HUES6 (cell line): ENCODE results near the gene LCN6.
"Not testable (repeated sequence)": the region's sequence is repeated elsewhere in the genome, so short reads cannot be mapped to it uniquely, and the experiment has no call there.

Source experiments
- H3K27ac ChIP-seq: 2 replicates; pipeline ENCODE4 v1.7.0; 2013; ENCODE audit warnings: low read depth, mild to moderate bottlenecking, low read length, inconsistent platforms
- H3K27me3 ChIP-seq: 2 replicates; pipeline ENCODE4 v1.6.1; 2013; ENCODE audit warnings: low read length; ENCODE audit not compliant: control insufficient read depth, insufficient read depth
- H3K36me3 ChIP-seq: 2 replicates; pipeline ENCODE4 v1.6.1; 2013; ENCODE audit warnings: low read length; ENCODE audit not compliant: control insufficient read depth, insufficient read depth
- H3K4me1 ChIP-seq: 2 replicates; pipeline ENCODE4 v1.6.1; 2013; ENCODE audit warnings: low read length; ENCODE audit not compliant: control insufficient read depth, insufficient read depth
- H3K4me3 ChIP-seq: 2 replicates; pipeline ENCODE4 v1.5.1; 2013; ENCODE audit warnings: low read depth, low read length
- H3K9ac ChIP-seq: one replicate; pipeline ENCODE4 v1.6.1; 2013; ENCODE audit warnings: mild to moderate bottlenecking, low read length
- H3K9me3 ChIP-seq: 2 replicates; pipeline ENCODE4 v1.6.1; 2013; ENCODE audit warnings: low read depth, low read length; ENCODE audit not compliant: control insufficient read depth, insufficient read depth

Gene LCN6

DNA sequence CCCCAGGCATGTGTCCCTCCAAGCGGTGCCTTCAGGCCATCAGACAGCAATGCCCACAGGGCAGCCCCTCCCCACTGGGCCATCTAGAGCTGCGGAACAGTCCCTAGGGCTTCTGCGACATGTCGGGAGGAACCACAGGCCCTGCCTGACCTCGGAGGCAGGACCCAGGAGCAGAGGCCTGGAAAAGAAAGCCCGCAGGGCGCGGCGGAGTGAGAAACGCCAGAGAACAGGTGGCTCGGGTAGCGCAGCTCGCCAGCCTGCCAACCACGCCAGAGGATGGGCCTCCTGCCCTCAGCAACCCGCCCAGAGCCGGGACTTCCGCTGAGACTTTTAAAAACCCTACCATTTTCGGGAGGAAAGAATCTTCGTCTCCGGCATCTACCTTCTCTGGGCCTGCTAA is 9.0 kb upstream of the LCN6 start:
- no peak overlapping the region for H3K4me3 ChIP-seq
- H3K27ac ChIP-seq = no peak overlapping the region
- no peaks in the 10 kb centered on the region for H3K36me3 ChIP-seq
- H3K4me1 ChIP-seq = peaks cover 20% of the 10 kb centered on the region; the same call in 1 of the 2 replicates
- H3K27me3 ChIP-seq = no peaks in the 10 kb centered on the region
- H3K9me3 ChIP-seq = peaks cover 13% of the 10 kb centered on the region
- H3K9ac ChIP-seq = no peak overlapping the region

DNA sequence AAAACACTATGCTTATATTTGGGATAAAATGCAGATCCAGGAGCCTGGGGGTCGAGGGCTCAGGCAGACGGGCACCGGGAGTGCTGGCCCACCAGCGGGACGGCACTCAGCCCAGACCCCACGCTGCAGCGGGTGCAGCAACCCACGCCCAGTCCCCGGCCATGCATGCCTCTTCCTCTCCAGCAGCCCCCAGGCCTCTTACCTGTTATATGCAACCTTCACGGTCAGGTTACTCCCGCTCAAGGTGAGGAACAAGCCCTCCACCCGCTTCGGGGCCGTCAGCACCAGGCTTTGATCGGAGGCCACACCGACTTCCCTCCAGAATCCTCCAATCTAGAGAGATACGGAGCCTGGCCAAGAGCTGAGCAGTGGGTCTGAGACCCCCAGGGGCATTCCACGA is 8.5 kb upstream of the LCN6 start:
- no peaks in the 10 kb centered on the region for H3K27me3 ChIP-seq
- peaks cover 17% of the 10 kb centered on the region; the same call in 1 of the 2 replicates for H3K4me1 ChIP-seq
- no peak overlapping the region for H3K27ac ChIP-seq

DNA sequence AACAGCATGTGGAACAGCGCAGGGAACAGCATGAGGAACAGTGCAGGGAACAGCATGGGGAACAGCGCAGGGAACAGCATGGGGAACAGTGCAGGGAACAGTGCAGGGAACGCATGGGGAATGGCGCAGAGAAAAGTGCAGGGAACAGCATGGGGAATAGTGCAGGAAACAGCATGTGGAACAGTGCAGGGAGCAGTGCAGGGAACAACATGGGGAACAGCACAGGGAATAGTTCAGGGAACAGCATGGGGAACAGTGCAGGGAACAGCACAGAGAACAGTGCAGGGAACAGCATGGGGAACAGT is 7.8 kb upstream of the LCN6 start:
- H3K9ac ChIP-seq = no peak overlapping the region
- H3K4me1 ChIP-seq = peaks cover 13% of the 10 kb centered on the region; the same call in 1 of the 2 replicates
- peaks cover 25% of the 10 kb centered on the region for H3K9me3 ChIP-seq
- no peaks in the 10 kb centered on the region for H3K36me3 ChIP-seq
- no peak overlapping the region for H3K27ac ChIP-seq
- H3K4me3 ChIP-seq = no peak overlapping the region
- H3K27me3 ChIP-seq = no peaks in the 10 kb centered on the region

More for the DNA sequence above, 8.5 kb upstream of the LCN6 start:
- Histone ChIP-seq H3K4me3 (no peak overlapping the region), H3K9ac (no peak overlapping the region), H3K9me3 (peaks cover 18% of the 10 kb centered on the region), H3K36me3 (no peaks in the 10 kb centered on the region)

DNA sequence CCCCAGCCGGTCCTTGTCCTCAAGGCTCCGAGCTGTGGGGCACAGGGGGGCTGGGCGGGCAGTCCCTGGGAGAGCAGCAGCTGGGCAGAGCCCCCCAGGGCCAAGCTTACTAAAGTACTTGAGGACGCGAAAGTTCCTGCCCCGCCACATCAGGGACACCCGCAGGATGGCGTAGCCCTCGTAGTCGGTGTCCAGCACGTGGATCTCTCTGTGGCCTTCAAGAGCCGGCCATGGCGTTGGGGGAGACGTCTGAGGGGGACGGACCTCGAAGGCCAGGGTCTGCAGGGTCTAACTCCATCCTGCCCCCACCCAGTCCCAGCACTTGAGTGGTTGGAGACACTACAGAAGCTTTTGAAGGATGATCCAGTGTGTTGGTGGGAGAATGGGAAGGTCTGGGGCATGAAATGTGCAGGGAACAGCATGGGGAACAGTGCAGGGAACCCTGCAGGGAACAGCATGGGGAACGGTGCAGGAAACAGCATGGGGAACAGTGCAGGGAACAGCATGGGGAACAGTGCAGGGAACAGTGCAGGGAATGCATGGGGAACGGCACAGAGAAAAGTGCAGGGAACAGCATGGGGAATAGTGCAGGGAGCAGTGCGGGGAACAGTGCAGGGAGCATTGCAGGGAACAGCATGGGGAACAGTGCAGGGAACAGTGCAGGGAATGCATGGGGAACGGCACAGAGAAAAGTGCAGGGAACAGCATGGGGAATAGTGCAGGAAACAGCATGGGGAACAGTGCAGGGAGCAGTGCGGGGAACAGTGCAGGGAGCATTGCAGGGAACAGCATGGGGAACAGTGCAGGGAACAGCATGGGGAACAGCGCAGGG is 7.2 kb upstream of the LCN6 start:
- H3K9me3 ChIP-seq = peaks cover 25% of the 10 kb centered on the region
- not testable (repeated sequence) for H3K27me3 ChIP-seq, H3K4me1 ChIP-seq, H3K27ac ChIP-seq, H3K36me3 ChIP-seq, H3K9ac ChIP-seq, H3K4me3 ChIP-seq

DNA sequence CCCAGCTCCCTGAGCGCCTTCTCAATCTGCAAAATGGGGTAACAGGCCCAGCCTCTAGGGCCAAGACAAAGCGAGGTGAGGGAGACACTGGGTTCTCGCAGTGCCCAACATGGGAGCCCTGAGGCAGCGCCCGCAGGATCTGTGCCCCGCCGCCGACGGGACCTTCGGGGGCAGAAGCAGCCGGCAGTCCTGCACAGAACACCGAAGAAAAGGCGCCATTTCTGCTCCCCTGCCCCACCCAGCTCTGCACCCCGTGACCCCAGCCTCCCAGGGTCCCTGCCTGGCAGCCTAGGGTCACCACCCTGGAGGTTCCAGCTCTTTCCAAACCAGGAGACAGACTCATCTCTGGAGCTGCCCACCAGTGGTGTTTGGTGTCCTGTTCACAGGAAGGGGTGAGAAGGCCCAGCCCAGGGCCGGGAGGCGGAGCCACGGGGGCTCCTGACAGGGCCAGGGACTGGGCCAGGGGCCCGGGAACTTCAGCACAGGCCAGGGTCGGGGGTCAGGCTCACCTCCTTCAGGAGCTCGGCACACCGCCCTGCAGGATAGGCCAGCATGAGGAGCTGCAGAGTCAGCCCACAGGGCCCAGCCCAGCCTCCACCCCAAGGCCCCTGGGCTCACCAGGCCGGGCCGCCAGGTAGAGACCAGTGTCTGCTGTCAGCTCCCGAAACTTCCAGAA is 6.4 kb upstream of the LCN6 start:
- Histone ChIP-seq H3K4me1 (peaks cover 3% of the 10 kb centered on the region; the same call in 1 of the 2 replicates), H3K36me3 (no peaks in the 10 kb centered on the region), H3K27ac (no peak overlapping the region), H3K9ac (no peak overlapping the region), H3K4me3 (no peak overlapping the region), H3K27me3 (no peaks in the 10 kb centered on the region), H3K9me3 (peaks cover 25% of the 10 kb centered on the region)

DNA sequence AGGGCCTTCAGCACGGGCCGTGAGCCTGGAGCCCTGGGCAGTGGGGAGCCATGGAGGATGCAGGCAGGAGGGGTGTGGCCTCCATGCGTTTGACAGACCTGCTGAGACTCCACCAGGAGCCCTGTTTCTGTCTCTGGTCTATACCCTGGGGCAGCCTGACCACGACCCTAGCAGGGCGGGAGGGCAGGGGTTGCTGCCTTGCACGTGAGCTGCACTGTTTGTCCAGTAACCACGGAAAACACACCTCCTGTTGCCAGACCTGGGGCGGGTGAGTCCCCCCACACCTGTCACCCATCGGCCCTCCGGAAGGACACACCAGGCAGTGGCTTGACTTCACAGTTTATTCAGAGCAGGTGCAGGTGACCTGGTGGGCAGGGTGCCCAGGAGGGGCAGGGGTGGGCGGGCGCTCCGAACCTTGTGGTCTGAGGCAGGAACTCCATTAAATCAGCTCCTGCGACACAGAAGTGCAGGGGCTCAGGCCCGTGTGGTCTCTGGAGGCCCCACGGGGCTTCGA is 5.8 kb upstream of the LCN6 start:
- H3K9me3 ChIP-seq = peaks cover 25% of the 10 kb centered on the region
- H3K4me3 ChIP-seq = no peak overlapping the region
- no peaks in the 10 kb centered on the region for H3K27me3 ChIP-seq
- no peak overlapping the region for H3K9ac ChIP-seq
- H3K36me3 ChIP-seq = no peaks in the 10 kb centered on the region
- H3K27ac ChIP-seq = no peak overlapping the region
- H3K4me1 ChIP-seq = peaks cover 3% of the 10 kb centered on the region; the same call in 1 of the 2 replicates

DNA sequence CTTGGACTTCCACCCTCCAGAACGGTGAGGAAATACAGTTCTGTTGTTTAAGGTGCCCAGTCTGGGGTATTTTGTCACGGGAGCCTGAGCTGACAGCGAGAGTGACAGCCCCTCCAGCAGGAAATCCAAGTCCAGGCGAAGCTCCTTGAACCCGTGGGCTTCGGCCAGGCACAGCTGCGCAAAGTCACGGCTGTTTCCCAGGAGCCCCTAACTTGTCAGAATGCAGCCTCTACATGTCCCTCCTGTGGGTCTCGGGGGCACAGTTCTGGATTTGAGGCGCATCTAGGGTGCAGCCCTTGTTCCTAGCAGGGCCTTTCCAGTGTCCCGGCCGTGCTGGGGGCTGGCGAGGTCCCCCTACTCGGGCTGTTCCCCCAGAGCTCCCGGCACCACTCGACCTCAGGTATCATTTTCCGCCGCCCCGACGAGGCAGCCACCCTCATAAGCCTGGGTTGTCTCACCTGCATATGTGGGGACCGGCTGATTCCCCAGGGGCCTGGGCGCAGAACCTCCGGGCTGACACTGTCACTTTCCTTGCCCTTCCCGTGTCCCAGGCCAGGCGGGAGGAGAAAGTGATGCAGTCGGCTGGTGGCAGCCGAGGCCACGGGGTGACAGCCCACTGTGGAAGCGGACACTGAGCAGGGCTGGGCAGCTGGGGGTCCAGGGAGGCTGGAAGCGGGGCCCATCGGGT is 5.2 kb upstream of the LCN6 start:
- H3K4me1 ChIP-seq = peaks cover 3% of the 10 kb centered on the region; the same call in 1 of the 2 replicates
- H3K36me3 ChIP-seq = no peaks in the 10 kb centered on the region
- peaks cover 25% of the 10 kb centered on the region for H3K9me3 ChIP-seq
- no peak overlapping the region for H3K27ac ChIP-seq
- H3K4me3 ChIP-seq = no peak overlapping the region
- no peak overlapping the region for H3K9ac ChIP-seq
- H3K27me3 ChIP-seq = no peaks in the 10 kb centered on the region

DNA sequence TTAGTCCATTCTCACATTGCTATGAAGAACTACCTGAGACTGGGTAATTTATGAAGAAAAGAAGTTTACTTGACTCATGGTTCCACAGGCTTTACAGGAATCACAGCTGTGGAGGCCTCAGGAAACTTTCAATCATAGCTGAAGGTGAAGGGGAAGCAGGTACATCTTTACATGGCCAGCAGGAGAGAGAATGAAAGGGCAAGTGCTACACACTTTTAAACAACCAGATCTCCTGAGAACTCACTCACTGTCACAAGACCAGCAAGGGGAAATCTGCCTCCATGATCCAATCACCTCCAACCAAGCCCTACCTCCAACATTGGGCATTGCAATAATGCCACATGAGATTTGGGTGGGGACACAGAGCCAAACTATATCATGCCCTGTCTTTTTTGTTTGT is 3.5 kb upstream of the LCN6 start:
- Histone ChIP-seq H3K9me3 (peaks cover 25% of the 10 kb centered on the region), H3K36me3 (no peaks in the 10 kb centered on the region), H3K4me3 (no peak overlapping the region), H3K27me3 (no peaks in the 10 kb centered on the region), H3K4me1 (peaks cover 3% of the 10 kb centered on the region; the same call in 1 of the 2 replicates), H3K9ac (no peak overlapping the region), H3K27ac (no peak overlapping the region)

DNA sequence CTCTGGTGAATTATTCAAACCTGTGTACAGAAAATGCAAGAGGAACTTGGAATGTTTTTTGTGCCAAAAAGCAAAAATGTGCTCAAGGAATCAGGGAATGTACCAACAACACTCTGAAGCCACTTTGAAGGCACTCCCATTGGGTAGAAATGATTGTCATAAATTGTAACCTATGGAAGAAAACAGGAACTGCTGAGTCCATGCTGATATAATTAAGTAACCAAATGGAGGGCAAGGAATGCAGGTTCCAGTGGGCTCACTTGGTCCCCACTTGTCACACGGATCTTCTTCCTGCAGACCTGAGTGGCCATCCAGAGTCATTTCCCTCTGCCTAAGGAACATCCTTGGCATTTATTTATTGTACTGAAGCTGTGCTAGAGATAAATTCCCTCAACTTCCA is 2.9 kb upstream of the LCN6 start:
- Histone ChIP-seq H3K4me1 (peaks cover 3% of the 10 kb centered on the region; the same call in 1 of the 2 replicates), H3K27me3 (no peaks in the 10 kb centered on the region), H3K4me3 (no peak overlapping the region), H3K9me3 (peaks cover 24% of the 10 kb centered on the region), H3K27ac (no peak overlapping the region), H3K36me3 (no peaks in the 10 kb centered on the region), H3K9ac (no peak overlapping the region)

DNA sequence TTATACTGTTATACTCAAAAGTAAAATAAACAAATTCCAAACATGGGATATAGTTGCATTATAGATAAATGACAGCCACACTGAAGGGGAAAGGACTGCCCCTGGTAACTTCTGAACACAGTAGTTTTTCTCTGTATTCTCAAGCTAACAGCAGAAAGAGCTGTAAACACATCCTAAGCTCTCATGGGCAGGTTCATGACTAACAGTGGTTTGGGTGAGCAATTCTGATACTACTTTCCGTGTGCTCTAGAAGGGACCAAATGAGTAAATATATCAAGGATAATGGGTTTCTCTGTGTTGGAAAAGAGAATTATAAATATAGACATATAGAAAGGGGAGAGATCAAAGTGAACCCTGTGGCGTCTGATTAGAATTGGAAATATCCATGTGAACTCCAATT is 2.2 kb upstream of the LCN6 start:
- Histone ChIP-seq H3K4me3 (no peak overlapping the region), H3K36me3 (no peaks in the 10 kb centered on the region), H3K27ac (no peak overlapping the region), H3K9me3 (peaks cover 17% of the 10 kb centered on the region), H3K4me1 (peaks cover 3% of the 10 kb centered on the region; the same call in 1 of the 2 replicates), H3K27me3 (no peaks in the 10 kb centered on the region), H3K9ac (no peak overlapping the region)
